Amniotic stem cell (primary cell): Measurements from ENCODE around the gene CCDC198.

Experiments
- DNase-seq: peaks from one replicate; lab custom pipeline; 2025; lab: John Stamatoyannopoulos, UW

The CCDC198 gene

DNA sequence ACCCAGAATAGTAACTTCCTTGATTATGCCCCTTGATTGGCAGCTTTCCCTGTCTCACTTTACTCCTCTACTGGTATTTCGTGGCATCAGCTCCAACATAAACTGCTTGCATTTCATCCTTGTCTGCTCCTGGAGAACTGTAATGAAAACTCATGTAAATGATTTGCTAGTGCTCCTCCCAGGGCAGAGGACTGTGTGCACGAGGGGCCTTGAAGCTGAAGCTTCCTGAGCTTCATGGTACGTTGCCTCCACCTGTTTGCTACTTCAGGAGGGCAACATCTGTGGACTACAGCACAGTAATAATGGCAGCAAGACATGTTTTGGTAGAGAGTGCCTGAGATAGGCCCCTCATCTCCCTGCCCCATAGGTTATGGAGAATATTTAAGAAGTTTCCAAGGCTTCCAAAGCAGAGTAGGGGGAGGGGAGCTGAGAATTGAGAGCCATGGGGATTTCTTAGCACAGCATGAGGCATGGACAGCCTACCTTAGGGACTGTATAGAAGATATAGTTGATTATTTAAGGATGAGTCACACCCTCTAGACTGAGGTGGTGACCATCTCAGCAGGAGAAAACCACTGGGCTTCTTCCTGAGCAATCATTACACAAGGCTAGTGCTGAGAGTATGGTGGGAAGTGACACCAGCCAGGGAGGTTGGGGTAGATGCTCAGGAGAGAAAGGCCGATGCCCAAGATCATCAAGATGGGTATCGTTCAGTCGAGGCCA lies 29.5 kb downstream of the CCDC198 start:
- no peak for DNase-seq

DNA sequence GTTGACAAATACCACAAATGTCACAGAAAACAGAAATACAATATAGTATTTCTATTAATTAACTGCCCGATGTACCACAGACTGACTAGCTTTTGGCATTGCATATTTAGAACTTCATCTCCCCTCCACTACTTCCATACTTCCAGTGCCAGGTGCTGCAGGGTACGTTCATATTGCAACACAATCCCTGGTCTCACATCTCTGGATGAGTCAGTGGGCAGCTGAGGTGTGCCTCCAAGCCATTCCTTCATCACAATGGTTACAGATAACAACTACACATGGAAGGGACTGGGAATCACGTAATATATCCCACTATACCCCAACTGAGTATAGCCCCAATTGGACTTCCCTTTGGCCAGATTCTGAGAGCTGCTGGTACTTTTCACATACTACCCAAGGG lies 31.1 kb downstream of the CCDC198 start:
- no peak for DNase-seq

DNA sequence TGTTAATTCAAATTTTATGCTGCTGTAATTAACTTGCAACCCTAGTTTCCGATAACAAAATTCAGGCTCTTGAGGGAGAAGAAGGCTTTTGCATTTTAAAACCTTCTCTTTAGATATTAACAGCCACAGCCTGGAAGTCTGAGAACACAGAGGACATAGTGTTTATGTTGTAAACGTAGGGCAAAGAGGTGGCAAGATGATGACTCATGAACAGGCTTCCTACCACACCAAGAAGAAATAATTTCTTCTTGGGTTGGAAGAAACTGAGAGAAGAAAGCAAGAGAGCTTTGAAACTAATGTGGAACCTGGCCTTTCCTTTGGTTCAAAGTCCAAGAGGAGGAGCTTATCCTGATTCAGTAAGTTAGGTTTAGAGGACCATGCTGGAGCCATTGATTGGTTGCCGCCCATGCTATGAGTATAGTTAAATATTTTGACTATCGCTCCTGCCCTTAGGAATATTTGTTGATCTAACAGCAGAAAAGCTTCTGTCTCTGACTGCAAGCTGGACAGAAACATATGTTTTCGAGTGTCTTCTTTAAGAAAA lies 31.8 kb downstream of the CCDC198 start:
- no peak for DNase-seq

GRCh38 chr14:57435923-57436322 lies 57.7 kb downstream of the CCDC198 start:
- DNase-seq = no peak

GRCh38 chr14:57420986-57421385 lies 72.7 kb downstream of the CCDC198 start:
- DNase-seq = no peak

DNA sequence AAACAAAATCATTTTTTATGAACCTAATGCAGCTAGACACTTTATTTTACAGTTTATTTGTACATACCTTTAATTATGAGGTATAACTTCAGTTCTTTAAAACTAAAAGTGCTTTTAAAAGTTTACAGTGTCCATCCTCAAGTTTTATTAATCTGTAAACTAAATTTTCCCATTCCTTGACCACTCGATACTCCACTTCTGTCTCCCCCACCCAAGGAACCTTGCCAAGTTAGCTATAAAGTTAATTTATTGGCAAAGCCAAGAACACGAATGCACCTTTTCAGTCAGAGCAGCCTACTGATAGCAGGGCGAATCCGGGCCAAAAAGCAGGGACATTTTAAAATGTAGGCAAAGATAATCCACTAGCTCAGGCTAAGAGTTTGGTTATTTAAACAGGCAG lies 73.6 kb downstream of the CCDC198 start:
- no peak for DNase-seq
